ENCODE results near the gene CDK3.

The CDK3 gene

GRCh38 chr17:75991396-75991795, 9.3 kb upstream of the CDK3 start:
- no peak for DNase-seq (ENCODE audit: low spot score)

GRCh38 chr17:75994802-75995370, 5.8 kb upstream of the CDK3 start:
- no peak for DNase-seq (ENCODE audit: low spot score)

GRCh38 chr17:75995385-75995925, 5.2 kb upstream of the CDK3 start:
- no peak for DNase-seq (ENCODE audit: low spot score)

GRCh38 chr17:75996665-75997590, 3.7 kb upstream of the CDK3 start:
- no peak for DNase-seq (ENCODE audit: low spot score)

GRCh38 chr17:75998327-75998795, 2.3 kb upstream of the CDK3 start:
- no peak for DNase-seq (ENCODE audit: low spot score)

GRCh38 chr17:76000016-76000754, 470 bp upstream of the CDK3 start:
- DNase-seq (ENCODE audit: low spot score), result peak; percentile 83

GRCh38 chr17:76002100-76002499, 1.4 kb downstream of the CDK3 start:
- DNase-seq (ENCODE audit: low spot score), result no peak

GRCh38 chr17:76003915-76004314, 3.3 kb downstream of the CDK3 start:
- DNase-seq (ENCODE audit: low spot score), result no peak

GRCh38 chr17:76004750-76005262, 4.2 kb downstream of the CDK3 start:
- DNase-seq (ENCODE audit: low spot score), result no peak

GRCh38 chr17:76005263-76006149, 4.9 kb downstream of the CDK3 start:
- peak; percentile 69 for DNase-seq (ENCODE audit: low spot score)

GRCh38 chr17:76007131-76007849, 6.6 kb downstream of the CDK3 start:
- no peak for DNase-seq (ENCODE audit: low spot score)

- no peak for DNase-seq (ENCODE audit: low spot score)
Measured at GRCh38 chr17:76007850-76008165, 7.2 kb downstream of the CDK3 start.

- DNase-seq (ENCODE audit: low spot score), result no peak
Measured at GRCh38 chr17:76008208-76008607, 7.6 kb downstream of the CDK3 start.

GRCh38 chr17:76008630-76009425, 8.2 kb downstream of the CDK3 start:
- no peak for DNase-seq (ENCODE audit: low spot score)

- DNase-seq (ENCODE audit: low spot score), result no peak
Measured at GRCh38 chr17:76009447-76009846, 8.8 kb downstream of the CDK3 start.

GRCh38 chr17:76009969-76010661, 9.5 kb downstream of the CDK3 start:
- no peak for DNase-seq (ENCODE audit: low spot score)

- DNase-seq (ENCODE audit: low spot score), result no peak
Measured at GRCh38 chr17:76011951-76012350, 11.3 kb downstream of the CDK3 start.

GRCh38 chr17:76013377-76013932, 12.8 kb downstream of the CDK3 start:
- DNase-seq (ENCODE audit: low spot score), result no peak

Measured in hepatic stellate cell (primary cell).